ENCODE results near the gene YBX2.
"Not testable (repeated sequence)": the region's sequence is repeated elsewhere in the genome, so short reads cannot be mapped to it uniquely, and the experiment has no call there.

YBX2 gene

DNA sequence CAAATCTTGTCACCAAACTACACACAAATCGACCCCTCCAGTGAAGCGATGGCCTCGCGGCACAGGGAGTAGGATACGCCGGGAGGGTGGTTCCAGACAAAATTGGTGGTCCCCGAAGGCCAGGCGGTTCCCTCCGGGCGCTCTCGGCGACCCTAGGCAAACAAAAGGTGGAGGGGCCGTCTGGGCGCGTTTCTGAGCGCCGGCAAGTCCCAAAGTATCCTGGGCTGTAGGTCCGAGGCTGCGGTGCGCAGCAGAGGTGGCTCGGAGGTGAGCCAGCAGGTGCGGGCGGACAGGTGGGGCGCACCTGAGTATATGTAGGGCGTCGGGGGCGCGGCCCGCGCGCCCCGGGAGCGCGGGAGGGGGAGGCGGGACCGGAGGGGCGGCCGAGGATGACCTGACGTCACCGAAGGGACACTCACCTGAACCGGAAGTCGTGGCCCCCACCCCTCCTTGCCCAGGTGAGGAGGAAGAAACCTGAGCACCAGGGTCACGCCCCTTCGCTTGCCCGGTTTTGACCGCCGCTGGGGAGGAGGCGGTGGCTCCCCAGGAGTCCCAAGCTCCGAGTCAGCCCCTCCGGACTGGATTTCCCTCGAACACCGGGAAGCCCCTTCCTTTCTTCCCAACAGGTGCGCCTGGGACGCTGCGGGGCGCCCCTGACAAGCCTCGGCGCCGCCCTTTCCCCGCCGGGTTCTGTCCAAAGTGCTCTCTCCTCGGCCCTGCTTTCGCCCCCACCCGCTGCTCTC lies 32.1 kb downstream of the YBX2 start, which contains the start of gene CLDN7:
TSS of gene CLDN7 (minus strand) at position 287 of the 743 bp plus-strand sequence. CDS start 435 bp downstream, outside the sequence.
- DNase-seq = no peak

DNA sequence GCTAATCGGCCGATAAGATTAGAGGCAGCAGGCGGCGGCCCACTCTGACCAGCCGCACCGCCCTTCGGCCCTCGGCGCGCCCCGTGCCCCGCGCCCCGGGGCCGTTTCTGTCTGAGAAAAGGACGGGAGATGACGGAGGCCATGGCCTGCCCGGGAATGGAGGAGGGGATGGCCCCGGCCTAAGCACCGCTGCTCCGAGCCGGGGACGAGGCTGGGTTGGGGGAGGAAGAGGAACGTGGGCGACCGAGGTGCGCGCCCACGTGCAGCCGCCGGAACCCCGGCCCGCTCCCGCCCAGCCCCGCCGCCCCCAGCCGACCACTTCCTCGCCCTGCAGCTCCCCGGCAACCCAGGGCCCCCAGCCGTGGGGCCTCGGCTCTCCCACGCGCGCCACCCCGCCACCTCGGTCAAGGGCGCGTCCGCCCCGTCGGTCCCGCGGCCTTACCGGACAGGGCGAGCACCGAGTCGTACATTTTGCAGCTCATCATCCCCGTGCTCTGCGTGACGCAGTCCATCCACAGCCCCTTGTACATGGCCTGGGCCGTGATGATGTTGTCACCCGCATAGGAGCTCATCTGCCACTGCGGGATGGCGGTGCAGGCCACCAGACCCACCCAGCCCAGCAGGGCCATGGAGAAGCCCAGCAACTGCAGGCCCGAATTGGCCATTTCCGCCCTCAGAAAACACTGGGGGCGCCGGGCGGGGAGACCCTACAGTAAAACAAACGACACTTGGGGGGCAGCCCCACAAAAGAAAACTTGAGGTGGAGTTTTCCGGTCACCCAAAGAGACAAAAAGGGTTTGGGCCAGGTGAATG lies 32.9 kb downstream of the YBX2 start:
- no peak for DNase-seq

DNA sequence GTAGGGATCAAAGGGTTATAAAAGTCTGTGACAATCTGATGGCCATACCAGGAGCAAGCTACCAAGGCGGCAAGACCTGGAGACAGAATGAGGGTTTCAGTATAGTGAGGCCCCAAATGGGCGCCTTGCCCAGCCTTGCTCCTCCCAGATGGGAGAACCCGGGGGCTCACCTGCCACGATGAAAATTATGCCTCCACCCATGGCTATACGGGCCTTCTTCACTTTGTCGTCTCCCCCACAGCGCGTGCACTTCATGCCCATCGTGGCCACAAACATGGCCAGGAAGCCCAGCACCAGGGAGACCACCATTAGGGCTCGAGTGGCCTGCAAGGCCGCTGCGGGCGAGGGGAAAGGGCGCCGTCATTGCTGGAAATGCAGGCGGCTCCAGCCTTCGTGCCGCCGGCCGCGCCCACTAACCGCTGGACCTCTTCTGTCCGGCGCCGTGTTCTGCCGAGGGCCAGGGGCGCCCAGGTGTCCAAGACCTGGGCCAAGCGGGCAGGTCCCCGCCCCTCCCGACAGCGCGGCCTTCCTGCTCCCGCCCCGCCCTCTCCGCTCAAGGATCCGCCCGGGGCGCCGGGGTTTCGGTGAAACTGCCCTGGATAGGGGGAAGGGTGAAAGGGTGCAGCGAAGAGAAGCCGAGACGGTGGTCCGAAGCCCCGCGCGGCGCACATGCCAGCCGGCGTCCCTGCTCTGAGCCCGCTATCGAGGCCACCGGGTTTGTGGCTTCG lies 33.6 kb downstream of the YBX2 start:
- no peak for DNase-seq

DNA sequence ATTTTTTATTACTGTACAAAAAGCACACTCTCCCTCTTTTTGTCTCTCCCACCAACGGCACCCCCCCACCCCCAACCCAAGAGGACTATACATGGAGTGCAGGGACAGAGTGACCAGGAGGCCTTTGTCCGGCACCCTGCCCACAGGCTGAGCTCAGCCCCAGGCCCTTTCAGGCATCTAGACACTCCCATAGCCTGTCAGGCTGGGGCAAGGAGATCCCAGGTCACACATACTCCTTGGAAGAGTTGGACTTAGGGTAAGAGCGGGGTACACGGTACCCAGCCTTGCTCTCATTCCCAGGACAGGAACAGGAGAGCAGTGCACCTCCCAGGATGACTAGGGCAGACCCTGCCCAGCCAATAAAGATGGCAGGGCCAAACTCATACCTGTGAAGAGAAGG lies 34.3 kb downstream of the YBX2 start:
- no peak for DNase-seq

DNA sequence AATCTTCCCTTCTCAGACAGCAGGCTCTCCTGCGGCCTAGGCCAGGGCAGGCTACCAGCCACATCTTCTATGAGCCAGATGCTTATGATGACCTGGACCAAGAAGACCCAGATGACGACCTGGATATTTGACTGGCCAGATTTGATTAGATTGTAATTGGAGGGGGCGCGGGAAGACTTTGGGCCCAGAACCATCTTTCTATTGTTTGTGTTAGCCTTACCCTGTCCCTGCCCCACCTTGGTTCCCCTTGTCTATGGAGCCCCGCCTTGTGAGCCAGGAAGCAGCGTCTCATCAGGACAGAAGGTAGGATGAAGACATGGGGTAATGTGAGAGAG lies 34.9 kb downstream of the YBX2 start:
- no peak for DNase-seq

DNA sequence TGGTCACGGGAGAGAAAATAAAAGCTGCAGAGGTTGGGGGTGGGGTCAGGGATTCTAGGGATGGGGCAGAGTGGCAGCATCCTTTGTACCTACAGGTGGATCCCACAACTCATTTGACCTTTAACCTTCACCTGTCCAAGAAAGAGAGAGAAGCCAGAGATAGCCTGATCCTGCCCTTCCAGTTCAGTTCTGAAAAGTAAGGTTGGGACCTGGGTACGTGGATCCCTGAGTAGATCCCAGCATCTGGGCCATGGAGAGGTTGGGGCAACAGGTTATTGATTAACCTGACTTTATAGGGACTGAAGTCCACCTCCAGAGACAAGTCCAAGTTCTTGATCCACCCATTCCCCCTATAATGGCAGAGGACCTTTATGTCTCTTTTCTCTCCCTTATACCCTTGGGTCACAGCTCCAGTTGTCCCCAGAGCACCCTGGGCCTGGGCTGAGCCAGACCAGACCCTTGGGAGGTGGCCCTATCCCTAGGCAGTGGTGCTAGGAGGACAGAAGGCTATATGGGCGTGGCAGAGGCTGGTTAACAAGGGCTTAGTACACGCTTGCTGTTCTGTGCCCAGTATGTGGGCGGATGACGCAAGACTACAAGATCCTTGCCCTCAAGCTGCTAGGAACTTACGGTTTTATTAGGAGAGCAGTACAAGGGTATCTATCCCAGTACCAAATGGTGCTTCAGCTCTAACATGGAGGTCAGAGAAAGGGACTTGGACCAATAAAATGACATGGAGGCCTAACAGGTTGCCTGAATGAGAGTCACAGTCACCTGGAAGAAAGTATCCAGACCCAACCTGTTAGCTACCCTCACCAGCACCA lies 35.5 kb downstream of the YBX2 start:
- DNase-seq = no peak

DNA sequence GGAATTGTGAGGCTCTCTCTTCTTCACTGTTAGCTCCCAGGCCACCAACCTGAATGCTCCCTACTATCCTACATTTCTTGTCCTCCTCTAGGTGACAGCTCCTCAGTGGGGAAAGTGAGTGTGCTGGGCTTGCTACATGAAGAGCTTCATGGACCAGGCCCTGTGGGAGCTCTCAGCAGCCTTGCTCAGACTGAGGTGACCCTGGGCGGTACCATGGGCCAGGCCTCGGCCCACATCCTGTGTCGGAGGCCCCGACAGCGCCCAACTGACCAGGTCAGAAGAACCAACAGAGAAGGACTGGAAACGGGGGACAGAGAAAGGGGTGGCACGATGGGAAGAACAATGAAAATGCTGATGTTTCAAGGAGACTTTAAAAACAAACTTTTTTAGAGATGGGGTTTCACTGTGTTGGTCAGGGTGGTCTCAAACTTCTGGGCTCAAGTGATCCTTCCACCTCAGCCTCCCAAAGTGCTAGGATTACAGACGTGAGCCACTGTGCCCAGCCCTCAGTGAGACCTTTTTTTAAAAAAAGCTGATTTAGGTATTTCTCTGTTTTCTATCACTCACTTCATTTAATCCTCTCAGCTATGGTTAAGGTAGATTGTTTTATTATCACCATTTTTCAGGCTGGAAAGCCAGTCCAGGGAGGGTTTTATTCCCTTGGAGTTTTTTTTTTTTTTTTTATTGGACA lies 37.5 kb downstream of the YBX2 start:
- DNase-seq = no peak

DNA sequence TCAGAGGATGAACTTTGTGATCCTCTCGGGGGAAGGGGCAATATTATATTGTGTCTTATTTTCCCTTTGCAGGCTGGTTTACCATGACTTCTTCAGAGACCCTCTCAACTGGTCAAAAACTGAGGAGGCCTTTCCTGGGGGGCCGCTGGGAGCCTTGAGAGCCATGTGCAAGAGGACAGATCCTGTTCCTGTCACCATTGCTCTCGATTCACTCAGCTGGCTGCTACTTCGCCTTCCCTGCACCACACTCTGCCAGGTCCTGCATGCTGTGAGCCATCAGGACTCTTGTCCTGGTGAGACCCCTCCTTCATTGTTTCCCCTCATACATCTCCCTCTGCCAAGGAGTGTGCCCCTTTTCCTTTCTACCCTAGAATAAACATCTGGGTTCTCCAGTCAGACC lies 39.9 kb downstream of the YBX2 start:
- no peak for DNase-seq

DNA sequence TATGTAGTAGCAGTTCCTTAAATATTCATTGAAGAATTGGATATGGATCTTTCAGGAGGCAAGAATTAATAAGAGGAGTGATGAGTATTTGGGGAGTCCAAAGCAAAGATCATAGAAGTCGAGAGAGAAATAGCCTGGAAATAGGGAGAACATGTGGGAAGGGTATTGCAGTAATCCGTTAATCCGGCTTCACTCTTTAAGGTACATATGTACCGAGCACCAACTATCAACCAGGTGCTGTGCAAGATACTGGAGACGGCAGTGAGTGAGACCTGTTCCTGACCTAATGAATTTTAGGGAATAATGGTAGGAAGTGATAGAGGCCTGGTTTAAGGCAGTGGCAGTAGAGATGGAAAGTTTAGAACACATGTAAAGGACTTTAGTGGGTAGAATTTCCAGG lies 41.4 kb downstream of the YBX2 start:
- DNase-seq = no peak

DNA sequence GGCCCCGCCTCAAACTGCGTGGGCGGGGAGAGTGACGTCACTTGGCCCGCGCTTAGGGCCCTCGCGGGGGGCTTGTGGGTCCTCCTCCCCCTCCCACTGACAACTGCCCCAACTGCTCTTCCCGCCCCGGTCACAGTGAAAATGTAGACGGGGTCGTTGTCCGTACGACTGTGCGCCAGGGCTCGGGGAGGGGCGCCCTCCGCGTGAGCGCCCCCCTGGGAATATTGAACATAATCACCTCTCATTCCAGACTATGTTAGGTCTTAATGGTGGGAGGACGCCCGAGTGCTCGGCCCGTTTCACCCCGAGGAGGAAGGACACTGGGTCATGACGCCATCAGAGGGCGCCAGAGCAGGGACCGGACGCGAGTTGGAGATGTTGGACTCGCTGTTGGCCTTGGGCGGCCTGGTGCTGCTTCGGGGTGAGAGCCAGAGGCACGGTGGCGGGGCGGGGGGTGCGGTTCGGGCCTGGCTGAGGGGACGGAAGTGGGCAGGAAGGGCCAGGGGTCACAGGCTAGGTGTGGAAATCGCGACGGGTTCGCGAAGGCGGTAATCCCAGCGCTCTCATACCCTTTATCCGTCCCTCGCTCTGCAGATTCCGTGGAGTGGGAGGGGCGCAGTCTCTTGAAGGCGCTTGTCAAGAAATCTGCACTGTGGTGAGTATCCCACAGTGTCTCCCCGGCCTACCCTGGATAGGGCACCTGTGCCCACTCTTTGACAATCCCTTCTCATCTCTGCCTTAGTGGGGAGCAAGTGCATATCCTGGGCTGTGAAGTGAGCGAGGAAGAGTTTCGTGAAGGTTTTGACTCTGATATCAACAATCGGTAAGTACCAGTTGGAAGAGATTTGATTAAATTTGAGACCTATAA lies 42.0 kb downstream of the YBX2 start, which contains the start of gene ELP5:
TSS of gene ELP5 (plus strand) at position 40 of the 868 bp plus-strand sequence. CDS start at position 376, 336 bp downstream.
- DNase-seq = peak; percentile 73

DNA sequence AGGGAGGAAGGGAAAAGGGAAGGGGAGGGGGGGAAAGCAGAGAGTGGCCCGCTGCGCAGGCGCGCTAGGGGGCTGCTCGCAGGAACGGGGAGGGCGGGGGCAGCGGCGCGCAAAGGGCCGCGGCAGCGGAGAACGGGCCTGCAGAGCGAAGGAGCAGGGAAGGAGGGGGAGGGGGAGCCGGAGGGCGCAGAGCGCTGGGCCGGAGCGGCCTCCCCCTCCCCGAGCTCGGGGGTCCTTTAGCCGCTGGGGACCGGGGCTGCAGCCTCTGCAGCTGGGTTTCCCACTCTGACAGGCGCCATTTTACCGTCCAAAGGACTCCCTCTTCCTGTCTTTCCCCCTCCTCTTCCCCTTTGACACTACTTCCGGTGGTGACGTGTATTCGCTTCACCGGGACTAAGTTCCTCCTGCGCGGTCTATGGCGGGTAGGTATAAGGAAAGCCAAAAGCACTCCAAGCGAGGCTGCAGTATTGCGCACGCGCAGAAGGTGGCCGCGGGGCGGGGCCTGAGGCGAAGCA lies 42.7 kb downstream of the YBX2 start, which contains the start of gene CTDNEP1:
TSS of gene CTDNEP1 (minus strand) at position 74 of the 515 bp plus-strand sequence. CDS start 438 bp downstream, outside the sequence.
- peak; percentile 99 for DNase-seq

DNA sequence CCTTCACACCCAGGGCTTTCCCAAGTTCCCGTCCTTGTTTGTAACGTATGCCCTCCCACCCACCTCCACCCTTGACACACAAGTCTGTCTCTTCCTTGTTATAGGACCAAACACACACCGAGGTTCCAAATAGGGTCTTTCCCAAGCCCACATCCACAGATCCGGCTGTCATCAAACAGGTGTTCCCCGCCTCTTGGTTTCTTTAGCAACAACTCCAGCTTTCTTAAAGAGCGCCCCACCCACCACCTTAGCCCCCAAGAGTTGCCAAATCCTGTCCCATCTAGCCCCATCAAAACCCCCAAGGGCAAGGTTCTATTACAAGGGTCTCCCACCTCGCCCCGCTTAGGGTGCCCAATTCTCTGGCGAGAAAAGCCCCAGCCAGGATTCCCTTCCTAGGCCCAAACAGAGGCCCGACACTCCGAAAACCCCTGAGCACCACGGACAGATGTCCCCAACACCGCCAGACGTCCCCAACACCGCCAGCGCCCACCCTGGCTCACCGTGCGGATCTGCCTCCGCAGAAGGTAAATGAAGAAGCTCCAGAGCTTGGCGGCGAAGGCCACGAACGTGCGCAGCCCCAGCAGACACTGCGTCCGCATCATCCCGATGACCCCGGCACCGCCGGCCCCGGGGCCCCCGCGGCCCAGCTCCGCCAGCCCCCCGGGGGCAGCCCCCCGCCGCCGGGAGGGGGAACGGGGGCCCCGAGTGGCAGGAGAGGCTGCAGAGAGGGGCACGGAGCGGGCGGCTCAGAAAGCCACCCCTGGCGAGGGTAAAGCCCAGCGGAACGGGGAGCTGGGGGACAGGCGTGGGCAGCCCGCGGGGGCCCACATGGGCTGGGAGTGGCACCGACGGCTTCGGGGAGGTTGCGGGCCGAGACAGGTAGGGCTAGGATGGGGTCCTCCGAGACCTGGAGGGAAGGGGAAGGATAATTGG lies 43.5 kb downstream of the YBX2 start:
- DNase-seq = no peak

DNA sequence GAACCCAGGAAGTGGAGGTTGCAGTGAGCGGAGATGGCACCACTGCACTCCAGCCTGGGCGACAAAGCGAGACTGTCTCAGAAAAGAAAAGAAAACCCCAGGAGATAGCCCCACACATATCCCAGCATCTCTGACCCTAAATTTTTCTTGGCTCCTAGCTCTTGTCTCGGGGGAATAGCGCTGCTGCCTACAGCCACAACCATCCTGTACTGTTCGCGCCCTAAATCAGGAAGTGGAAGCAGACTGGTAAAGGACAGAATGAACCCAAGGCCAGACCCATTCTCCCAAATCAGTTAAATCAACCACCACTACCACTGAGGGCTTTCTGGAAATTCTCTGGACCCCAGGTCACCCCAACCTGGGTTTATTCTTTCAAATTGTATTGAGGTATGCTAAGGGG lies 44.6 kb downstream of the YBX2 start:
- DNase-seq = no peak

DNA sequence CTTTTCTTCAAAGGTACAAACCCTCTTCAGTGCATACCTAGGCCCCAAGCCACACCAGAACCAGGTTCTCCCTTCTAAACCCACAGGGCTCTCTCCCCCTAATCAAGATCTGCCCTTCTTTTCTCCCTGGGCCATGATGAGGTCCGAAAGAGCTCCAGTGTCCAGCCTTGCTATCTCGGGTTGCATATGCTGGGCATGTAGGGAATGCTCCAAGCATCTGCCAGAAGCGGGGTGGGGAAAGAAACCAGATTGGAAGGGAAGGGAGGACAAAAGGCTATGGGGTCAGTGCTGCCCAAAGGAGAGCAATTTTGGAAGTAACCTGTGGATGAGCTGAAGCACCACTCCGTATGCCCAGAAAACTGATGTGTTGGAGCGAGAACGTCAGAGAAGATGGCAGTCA lies 45.2 kb downstream of the YBX2 start:
- no peak for DNase-seq

DNA sequence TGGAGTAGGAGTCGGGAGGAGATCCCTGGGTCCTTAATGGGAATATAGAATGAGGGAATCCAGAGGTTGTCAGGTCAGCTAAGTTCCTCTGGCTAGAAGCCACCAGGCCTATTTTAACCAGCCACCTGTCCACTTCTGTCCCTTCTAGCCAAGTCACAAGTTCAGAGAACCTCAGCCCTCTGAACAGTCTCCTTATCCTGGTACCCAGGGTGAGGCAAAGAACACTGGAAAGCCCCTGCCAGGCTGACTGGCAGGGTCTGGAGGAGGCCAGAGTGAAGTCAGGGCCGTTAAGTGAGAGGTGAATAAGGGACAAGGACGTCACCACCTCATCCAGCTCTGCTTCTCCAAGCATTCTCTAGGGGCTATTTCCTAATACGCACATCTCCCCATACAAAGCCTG lies 45.6 kb downstream of the YBX2 start:
- no peak for DNase-seq

DNA sequence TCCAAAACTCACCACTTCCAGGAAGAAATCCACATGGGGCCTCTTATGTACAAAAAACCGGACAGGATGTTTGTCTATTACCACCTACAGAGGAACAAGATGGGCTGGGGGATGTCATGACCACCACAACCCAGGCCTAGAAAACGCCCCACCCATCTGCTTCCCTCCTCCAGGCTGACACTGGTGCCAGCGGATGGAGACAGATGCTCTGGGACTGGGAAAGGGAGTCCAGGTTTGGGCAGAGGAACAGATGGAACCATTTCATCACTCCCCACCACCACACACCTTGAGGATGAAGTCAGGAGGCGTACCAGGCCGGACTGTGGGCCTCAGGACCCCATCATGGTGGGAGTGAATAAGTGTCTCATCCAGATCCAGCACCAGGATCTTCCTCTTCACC lies 47.7 kb downstream of the YBX2 start:
- DNase-seq = no peak

DNA sequence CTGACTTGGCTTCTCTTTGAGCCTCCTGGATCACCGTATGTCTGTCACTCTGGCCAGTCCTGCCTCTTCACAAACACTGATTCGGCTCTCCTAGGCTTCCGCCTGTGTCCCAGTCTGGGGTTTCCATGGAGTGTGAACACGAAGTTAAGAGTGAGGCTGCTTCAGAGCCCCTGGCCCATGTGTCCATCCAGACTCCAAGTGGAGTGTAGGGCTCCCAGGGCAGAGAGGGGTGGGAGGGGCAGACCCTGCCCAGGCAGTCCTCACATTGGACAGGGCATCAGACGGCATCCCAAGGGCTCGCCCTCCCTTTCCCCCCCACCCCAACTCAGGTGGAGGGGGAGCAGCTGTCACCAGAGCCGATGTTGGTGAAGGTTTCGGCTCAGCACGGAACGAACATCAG lies 50.6 kb downstream of the YBX2 start:
- DNase-seq = not testable (repeated sequence)

DNA sequence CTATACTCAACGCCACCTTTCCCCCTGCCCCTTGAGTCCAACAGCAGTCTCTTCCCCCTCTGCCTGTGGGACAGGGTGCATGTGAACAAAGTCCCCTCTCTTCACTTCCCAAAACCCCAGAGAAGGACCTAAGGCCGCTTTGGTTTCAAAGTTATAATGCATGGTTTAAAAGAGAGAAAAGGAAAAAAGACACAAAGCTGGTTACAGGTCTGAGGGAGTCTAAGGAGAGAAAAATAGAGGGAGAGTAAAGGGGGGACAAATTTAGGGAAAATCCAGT lies 51.0 kb downstream of the YBX2 start:
- no peak for DNase-seq

DNA sequence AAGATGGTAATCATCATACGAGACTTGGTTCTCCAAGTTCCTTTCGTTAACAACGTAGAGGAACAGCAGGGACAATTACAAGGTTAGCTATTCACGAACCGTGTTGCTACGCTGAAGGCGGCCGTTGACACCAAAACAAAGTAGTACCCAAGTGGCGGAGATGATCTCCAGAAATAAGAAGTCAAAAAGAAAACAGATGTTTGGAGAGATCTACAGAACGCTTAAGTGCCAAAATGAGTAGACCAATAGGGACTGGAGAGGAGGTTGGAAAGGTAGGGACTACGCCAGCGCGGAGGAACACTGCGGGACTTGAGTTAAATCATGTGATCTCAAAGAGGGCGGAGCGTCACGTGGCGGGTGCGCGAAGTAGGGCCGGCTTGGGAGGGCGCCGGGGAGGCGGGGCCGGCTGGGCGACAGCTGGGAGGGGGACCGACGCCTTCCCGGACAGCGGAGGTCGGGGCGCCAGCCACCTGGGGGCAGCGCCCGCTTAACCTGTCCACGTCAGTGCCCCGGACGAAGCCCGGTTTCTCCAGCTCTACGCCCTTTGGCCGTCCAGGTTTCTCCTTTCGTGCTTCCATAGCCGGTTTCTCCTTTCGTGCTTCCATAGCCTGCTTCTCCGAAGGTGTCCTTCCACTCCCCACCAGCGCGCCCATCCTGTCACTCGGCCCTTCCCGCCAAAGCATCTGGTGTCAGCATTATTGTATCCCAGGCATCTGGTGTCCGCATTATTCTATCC lies 51.6 kb downstream of the YBX2 start:
- peak; percentile 89 for DNase-seq
